AG04450 (cell line): Measurements from ENCODE around the gene BRD7. TPM values are rescaled to one million over a fixed set of nuclear protein-coding genes. Genes with fewer than 3 reads are reported as not detected.

Experiments used
- CTCF ChIA-PET: fragments of 300-600, 350-600 bp; formaldehyde crosslinking; extraction: SDS; loops from one replicate; lab custom pipeline; 2022; ENCODE audit warnings: antibody characterized with exemption, inconsistent platforms; lab: Charles Lee
- POLR2A ChIA-PET: fragments of 350-600 bp; formaldehyde crosslinking; extraction: SDS; loops from one replicate; lab custom pipeline; 2021; ENCODE audit warnings: antibody characterized with exemption, inconsistent platforms; lab: Yijun Ruan, JAX
- DNase-seq: peaks from one replicate; pipeline ENCODE4 v3.0.0-alpha.2; 2011; ENCODE audit warnings: low read depth, low spot score
- H3K27ac ChIP-seq: one replicate; pipeline ENCODE4 v1.5.1; 2012; ENCODE audit warnings: low read depth, low read length, control low read depth
- H3K27me3 ChIP-seq: one replicate; pipeline ENCODE4 v1.6.0; 2012; ENCODE audit warnings: low read length; ENCODE audit not compliant: control insufficient read depth, insufficient read depth
- H3K4me3 ChIP-seq: 2 replicates; pipeline ENCODE4 v1.5.1; 2011; ENCODE audit warnings: mild to moderate bottlenecking, low read depth, low read length, control low read depth
- H3K9me3 ChIP-seq: 2 replicates; pipeline ENCODE4 v1.5.1; 2012; ENCODE audit warnings: low read length; ENCODE audit not compliant: control insufficient read depth, insufficient read depth
- CTCF ChIP-seq: IDR thresholded peaks from 2 replicates; pipeline ENCODE4 v1.5.1; 2011; ENCODE audit warnings: low read depth, low read length, control low read depth, inconsistent platforms
- polyA plus RNA-seq: library from polyadenylated mRNA; depleted of rRNA; stranded (reverse); fragments of >200 nt; gene quantifications from 2 replicates; pipeline ENCODE4 v1.2.3, GENCODE V29; 2011

The BRD7 gene
- polyA plus RNA-seq, 1 experiment = 69.2 TPM

- Histone ChIP-seq H3K27me3 (no peaks in the 10 kb centered on the region), H3K9me3 (no peaks in the 10 kb centered on the region; the same call in 1 of the 2 replicates), H3K27ac (peak overlapping the region; percentile 87), H3K4me3 (no peak overlapping the region)
- CTCF ChIA-PET = interaction anchor here (1.2 to 1.4 kb wide), 2 partner anchors 12 to 364 kb away, joined by 3 to 4 read pairs; no protein-coding TSS in a partner anchor
- no peak for TF ChIP-seq CTCF
- no peak for DNase-seq
- POLR2A ChIA-PET = interaction anchor here (0.6 kb wide), 2 partner anchors 19 to 142 kb away, joined by 3 to 5 read pairs; no protein-coding TSS in a partner anchor
These were observed 67.7 kb downstream of the BRD7 start for GRCh38 chr16:50300942-50301625.

GRCh38 chr16:50299508-50300105, 69.2 kb downstream of the BRD7 start:
- Histone ChIP-seq H3K27me3 (no peaks in the 10 kb centered on the region), H3K27ac (no peak overlapping the region), H3K9me3 (no peaks in the 10 kb centered on the region; the same call in 1 of the 2 replicates), H3K4me3 (no peak overlapping the region)
- ChIA-PET CTCF (interaction anchor here (1.0 kb wide), 1 partner anchor 90 kb away, joined by 3 read pairs; no protein-coding TSS in a partner anchor), POLR2A (no interaction called here)
- no peak for TF ChIP-seq CTCF
- no peak for DNase-seq

- no peak overlapping the region for H3K27ac ChIP-seq
- no peaks in the 10 kb centered on the region for H3K9me3 ChIP-seq
- DNase-seq = no peak
- H3K4me3 ChIP-seq = no peak overlapping the region
- no peak for TF ChIP-seq CTCF
- no peaks in the 10 kb centered on the region for H3K27me3 ChIP-seq
- ChIA-PET CTCF (no interaction called here), POLR2A (no interaction called here)
These were observed 69.9 kb downstream of the BRD7 start for GRCh38 chr16:50298591-50299507.

GRCh38 chr16:50298075-50298460, 70.7 kb downstream of the BRD7 start:
- Histone ChIP-seq H3K27me3 (no peaks in the 10 kb centered on the region), H3K9me3 (no peaks in the 10 kb centered on the region), H3K4me3 (no peak overlapping the region), H3K27ac (no peak overlapping the region)
- POLR2A ChIA-PET = no interaction called here
- TF ChIP-seq CTCF = no peak
- DNase-seq = no peak
- CTCF ChIA-PET = no interaction called here
